Adipose tissue (tissue), 3 donors: Measurements from ENCODE around the gene MSRB3. TPM values are rescaled to one million over a fixed set of nuclear protein-coding genes. Genes with fewer than 3 reads are reported as not detected.
"Not testable (repeated sequence)": the region's sequence is repeated elsewhere in the genome, so short reads cannot be mapped to it uniquely, and the experiment has no call there.

Experiments used
- H3K27ac ChIP-seq: one replicate; pipeline ENCODE4 v1.5.1; 2013; ENCODE audit warnings: low read depth, low read length
- WGBS, 3 donors: extraction: QIAGEN DNeasy Blood & Tissue Kit; methylation state at CpG; one replicate each; pipeline ENCODE4 v1.1.7; 2013; 5-methylcytosine and 5-hydroxymethylcytosine counted together
- polyA plus RNA-seq, 3 donors: library from polyadenylated mRNA; stranded (reverse); fragments of 200-250 nt; gene quantifications; one replicate each; pipeline ENCODE4 v1.2.3, GENCODE V29; 2013
- donor health status: healthy with polysubstance abuse.
- donor health status: Bipolar disorder and iron deficiency.
- donor health status: healthy.

The MSRB3 gene
- polyA plus RNA-seq, 3 donors, result 2.9 to 30.9 (median 26.9) TPM

GRCh38 chr12:65280306-65280705 is 1.8 kb downstream of the MSRB3 start:
- 42 to 80% (median 46%) methylated on average over 3 of the region's 3 CpGs for WGBS, 3 donors
- no peak overlapping the region for H3K27ac ChIP-seq

GRCh38 chr12:65282840-65283239 is 4.4 kb downstream of the MSRB3 start:
- no peak overlapping the region for H3K27ac ChIP-seq
- 79 to 91% (median 85%) methylated on average over 1 of the region's 1 CpG for WGBS, 3 donors

GRCh38 chr12:65285532-65285931 is 7.0 kb downstream of the MSRB3 start:
- 89 to 97% (median 94%) methylated on average over 7 of the region's 7 CpGs for WGBS, 3 donors
- not testable (repeated sequence) for H3K27ac ChIP-seq

- no peak overlapping the region for H3K27ac ChIP-seq
- 62 to 84% (median 72%) methylated on average over 2 of the region's 2 CpGs for WGBS, 3 donors
Observed at GRCh38 chr12:65287426-65287825, 8.9 kb downstream of the MSRB3 start.

GRCh38 chr12:65292241-65292640 is 13.8 kb downstream of the MSRB3 start:
- WGBS, 3 donors, result 90 to 100% (median 97%) methylated on average over 2 of the region's 2 CpGs
- no peak overlapping the region for H3K27ac ChIP-seq

- no peak overlapping the region for H3K27ac ChIP-seq
- 75 to 92% (median 78%) methylated on average over 1 of the region's 1 CpG for WGBS, 3 donors
Observed at GRCh38 chr12:65293735-65294134, 15.3 kb downstream of the MSRB3 start.

GRCh38 chr12:65294641-65295262 is 16.3 kb downstream of the MSRB3 start:
- H3K27ac ChIP-seq, result no peak overlapping the region
- WGBS, 3 donors, result 83 to 91% (median 90%) methylated on average over 4 of the region's 4 CpGs

- H3K27ac ChIP-seq, result no peak overlapping the region
- WGBS, 3 donors, result 41 to 86% (median 53%) methylated on average over 1 of the region's 1 CpG
Observed at GRCh38 chr12:65296508-65297265, 18.2 kb downstream of the MSRB3 start.

GRCh38 chr12:65300097-65300496 is 21.6 kb downstream of the MSRB3 start:
- 71 to 83% (median 81%) methylated on average over 2 of the region's 2 CpGs for WGBS, 3 donors
- no peak overlapping the region for H3K27ac ChIP-seq

GRCh38 chr12:65300679-65301349 is 22.3 kb downstream of the MSRB3 start:
- 39 to 56% (median 55%) methylated on average over 3 of the region's 3 CpGs for WGBS, 3 donors
- H3K27ac ChIP-seq, result no peak overlapping the region

- 46 to 77% (median 76%) methylated on average over 3 of the region's 3 CpGs for WGBS, 3 donors
Observed at GRCh38 chr12:65302891-65303290, 24.4 kb downstream of the MSRB3 start.

GRCh38 chr12:65305346-65305950 is 27.0 kb downstream of the MSRB3 start:
- WGBS, 3 donors, result 80 to 89% (median 85%) methylated on average over 2 of the region's 2 CpGs
- no peak overlapping the region for H3K27ac ChIP-seq

More at GRCh38 chr12:65302891-65303290, 24.4 kb downstream of the MSRB3 start:
- no peak overlapping the region for H3K27ac ChIP-seq

GRCh38 chr12:65306366-65307168 is 28.1 kb downstream of the MSRB3 start:
- 41 to 49% (median 41%) methylated on average over 6 of the region's 6 CpGs for WGBS, 3 donors
- H3K27ac ChIP-seq, result no peak overlapping the region

GRCh38 chr12:65307169-65307501 is 28.7 kb downstream of the MSRB3 start:
- no peak overlapping the region for H3K27ac ChIP-seq
- WGBS, 3 donors, result 22 to 55% (median 36%) methylated on average over 3 of the region's 3 CpGs

- H3K27ac ChIP-seq, result no peak overlapping the region
- 18 to 49% (median 30%) methylated on average over 4 of the region's 4 CpGs for WGBS, 3 donors
Observed at GRCh38 chr12:65308006-65308405, 29.5 kb downstream of the MSRB3 start.

- WGBS, 3 donors, result 44 to 62% (median 45%) methylated on average over 3 of the region's 3 CpGs
- no peak overlapping the region for H3K27ac ChIP-seq
Observed at GRCh38 chr12:65308601-65309071, 30.2 kb downstream of the MSRB3 start.

GRCh38 chr12:65311260-65311659 is 32.8 kb downstream of the MSRB3 start:
- 61 to 90% (median 85%) methylated on average over 1 of the region's 1 CpG for WGBS, 3 donors
- H3K27ac ChIP-seq, result no peak overlapping the region

GRCh38 chr12:65313719-65314317 is 35.3 kb downstream of the MSRB3 start:
- no peak overlapping the region for H3K27ac ChIP-seq
- WGBS, 3 donors, result 13 to 44% (median 35%) methylated on average over 2 of the region's 2 CpGs
